AG09309 (cell line): Measurements from ENCODE around the gene EXOC3.

Experiments used
- DNase-seq: peaks from one replicate; pipeline ENCODE4 v3.0.0-alpha.2; 2010; ENCODE audit warnings: low read depth
- H3K4me3 ChIP-seq: 2 replicates; pipeline ENCODE4 v1.5.1; 2011; ENCODE audit warnings: mild to moderate bottlenecking, low read depth, low read length, moderate library complexity; ENCODE audit not compliant: control insufficient read depth
- CTCF ChIP-seq: IDR thresholded peaks from 2 replicates; pipeline ENCODE4 v1.5.1; 2011; ENCODE audit warnings: mild to moderate bottlenecking, low read depth, low read length, inconsistent platforms; ENCODE audit not compliant: insufficient read depth, control insufficient read depth; ENCODE audit errors: missing control alignments

EXOC3 gene

GRCh38 chr5:465591-466403 is 22.8 kb downstream of the EXOC3 start:
- no peak for TF ChIP-seq CTCF
- no peak for DNase-seq
- H3K4me3 ChIP-seq, result no peak overlapping the region

GRCh38 chr5:466661-467310 is 23.8 kb downstream of the EXOC3 start:
- no peak for TF ChIP-seq CTCF
- no peak overlapping the region for H3K4me3 ChIP-seq
- no peak for DNase-seq

GRCh38 chr5:468401-468800 is 25.4 kb downstream of the EXOC3 start:
- H3K4me3 ChIP-seq, result no peak overlapping the region
- DNase-seq, result no peak
- no peak for TF ChIP-seq CTCF

GRCh38 chr5:469752-470483 is 26.9 kb downstream of the EXOC3 start:
- no peak overlapping the region for H3K4me3 ChIP-seq
- DNase-seq, result no peak
- TF ChIP-seq CTCF, result no peak

GRCh38 chr5:470961-471749 is 28.2 kb downstream of the EXOC3 start:
- DNase-seq, result no peak
- no peak overlapping the region for H3K4me3 ChIP-seq
- no peak for TF ChIP-seq CTCF

- no peak for TF ChIP-seq CTCF
- H3K4me3 ChIP-seq, result peak overlapping the region; percentile 63
- DNase-seq, result no peak
These were observed 28.7 kb downstream of the EXOC3 start for GRCh38 chr5:471750-472058.
